VCaP (cell line): ENCODE results near the gene MBD6.

Source experiments
- H3K27ac ChIP-seq: fragments of 450-650 bp; 2 replicates; pipeline ENCODE4 v1.5.1; 2017
- TF ChIP-seq, protein P1 (sequence below): fragments of 450-650 bp; conservative IDR thresholded peaks from 2 replicates; pipeline ENCODE4 v1.5.1; 2017; ENCODE audit warnings: mild to moderate bottlenecking, moderate library complexity

The MBD6 gene

DNA sequence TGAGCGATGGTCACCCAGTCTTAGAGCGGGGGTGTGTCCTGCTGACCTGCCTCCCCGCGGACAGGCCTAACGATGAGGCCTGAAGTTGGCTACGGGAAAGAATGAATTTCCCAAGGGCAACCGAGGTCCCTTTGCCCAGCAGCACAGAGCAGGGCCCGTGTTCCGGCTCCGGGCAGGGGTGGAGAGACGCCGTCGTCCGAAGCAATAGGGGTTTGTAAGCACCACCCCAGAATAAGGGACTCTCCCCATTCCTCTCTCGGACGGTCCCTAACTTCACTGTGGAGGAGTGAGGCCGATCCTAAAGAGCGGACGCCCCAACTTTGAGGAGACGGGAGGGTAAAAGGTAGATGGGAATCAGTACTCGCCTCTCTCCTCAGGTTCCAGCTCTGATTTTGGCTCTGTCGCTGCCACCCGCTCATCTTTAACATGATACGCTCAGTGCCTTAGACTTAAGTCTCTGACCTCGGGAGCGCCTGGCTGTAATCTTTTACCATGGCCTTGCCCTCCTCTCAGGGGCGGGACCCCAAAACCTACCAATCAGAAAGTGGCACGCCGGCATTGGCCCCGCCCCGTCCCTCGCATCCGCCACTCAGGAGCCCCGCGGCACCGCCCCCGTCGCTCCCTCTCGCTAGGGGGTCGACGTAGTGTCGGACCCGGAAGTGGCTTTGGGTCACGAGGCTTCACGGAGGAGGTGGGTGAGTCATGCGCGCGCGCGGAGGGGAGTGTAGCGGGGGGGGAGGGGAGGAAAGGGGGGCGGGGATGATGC, 2.4 kb upstream of the MBD6 start, which contains the start of gene DDIT3:
DDIT3 (minus strand) TSS at position 462 of the 766 bp plus-strand sequence. CDS start 3,108 bp downstream, outside the sequence.
- peak within 1 kb of the TSS; percentile 99 for H3K27ac ChIP-seq
- TF ChIP-seq, protein P1, sequence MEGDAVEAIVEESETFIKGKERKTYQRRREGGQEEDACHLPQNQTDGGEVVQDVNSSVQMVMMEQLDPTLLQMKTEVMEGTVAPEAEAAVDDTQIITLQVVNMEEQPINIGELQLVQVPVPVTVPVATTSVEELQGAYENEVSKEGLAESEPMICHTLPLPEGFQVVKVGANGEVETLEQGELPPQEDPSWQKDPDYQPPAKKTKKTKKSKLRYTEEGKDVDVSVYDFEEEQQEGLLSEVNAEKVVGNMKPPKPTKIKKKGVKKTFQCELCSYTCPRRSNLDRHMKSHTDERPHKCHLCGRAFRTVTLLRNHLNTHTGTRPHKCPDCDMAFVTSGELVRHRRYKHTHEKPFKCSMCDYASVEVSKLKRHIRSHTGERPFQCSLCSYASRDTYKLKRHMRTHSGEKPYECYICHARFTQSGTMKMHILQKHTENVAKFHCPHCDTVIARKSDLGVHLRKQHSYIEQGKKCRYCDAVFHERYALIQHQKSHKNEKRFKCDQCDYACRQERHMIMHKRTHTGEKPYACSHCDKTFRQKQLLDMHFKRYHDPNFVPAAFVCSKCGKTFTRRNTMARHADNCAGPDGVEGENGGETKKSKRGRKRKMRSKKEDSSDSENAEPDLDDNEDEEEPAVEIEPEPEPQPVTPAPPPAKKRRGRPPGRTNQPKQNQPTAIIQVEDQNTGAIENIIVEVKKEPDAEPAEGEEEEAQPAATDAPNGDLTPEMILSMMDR, result no peak

DNA sequence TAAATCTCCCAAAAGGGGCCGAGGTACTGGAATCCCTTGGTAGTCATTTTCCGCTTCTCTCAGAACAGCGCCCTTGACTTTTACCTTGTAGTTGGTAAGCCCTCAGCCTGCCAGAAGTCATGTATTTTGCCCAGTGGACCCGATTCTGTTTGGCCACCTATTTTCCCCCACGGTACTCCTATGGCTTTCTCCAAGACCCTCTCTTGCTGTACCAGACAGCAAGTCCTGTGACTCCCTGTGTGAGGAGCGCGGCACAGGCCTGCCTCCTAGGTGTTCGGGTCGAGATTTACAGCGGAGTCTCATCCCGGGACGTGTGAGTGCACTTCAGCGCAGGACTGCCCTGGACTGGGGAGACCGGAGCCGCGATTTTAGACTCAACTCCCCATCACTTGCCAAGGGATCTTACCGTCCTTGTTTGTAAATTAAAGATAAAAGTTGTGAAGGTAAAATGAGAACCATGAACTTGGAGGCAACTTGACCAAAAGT, 1.1 kb upstream of the MBD6 start:
- TF ChIP-seq, protein P1, result no peak
- peak overlapping the region; percentile 99 for H3K27ac ChIP-seq

DNA sequence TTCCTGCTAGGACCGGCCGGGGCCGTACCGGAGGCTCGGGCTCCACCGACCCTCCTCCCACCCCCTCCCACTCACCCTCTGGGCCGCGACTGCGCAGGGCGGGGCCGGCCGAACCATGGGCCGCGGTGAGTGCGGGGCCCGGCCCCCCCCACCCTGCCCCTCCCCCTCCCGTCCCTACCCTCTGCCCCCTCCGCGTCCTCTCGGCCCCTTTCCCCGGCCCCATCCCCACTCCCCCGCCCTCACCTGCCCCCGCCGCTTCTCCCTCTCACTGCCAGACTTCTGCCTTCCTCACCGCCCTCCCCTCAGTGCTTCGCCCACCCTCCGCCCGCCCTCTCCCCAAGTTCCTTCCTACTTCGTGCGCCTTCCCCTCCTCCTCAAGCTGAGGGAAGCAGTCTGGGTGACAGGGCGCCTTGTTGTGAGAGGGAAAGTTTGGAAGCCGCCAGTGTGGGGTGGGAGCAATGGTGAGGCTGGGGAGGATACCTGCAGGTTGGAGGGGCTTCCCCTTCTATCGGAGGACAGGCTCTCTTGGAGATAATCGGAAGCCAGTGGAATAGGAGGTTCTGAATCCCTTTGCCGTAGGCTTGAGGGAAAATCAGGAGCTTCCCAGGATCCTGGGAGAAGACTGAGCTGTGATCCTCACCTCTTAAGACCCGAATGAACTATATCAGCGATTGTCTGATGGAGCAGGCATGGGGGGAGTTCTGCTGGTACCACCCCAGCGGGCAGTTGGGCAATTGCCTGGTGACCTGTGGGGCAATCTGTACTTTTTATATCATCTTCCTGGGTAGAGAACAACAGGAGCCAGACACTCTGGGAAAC, 472 bp downstream of the MBD6 start:
- peak overlapping the region; percentile 99 for H3K27ac ChIP-seq
- TF ChIP-seq, protein P1, result no peak

- TF ChIP-seq, protein P1, result no peak
- peak overlapping the region; percentile 99 for H3K27ac ChIP-seq
These were observed 1.3 kb downstream of the MBD6 start for GRCh38 chr12:57523706-57524614.

DNA sequence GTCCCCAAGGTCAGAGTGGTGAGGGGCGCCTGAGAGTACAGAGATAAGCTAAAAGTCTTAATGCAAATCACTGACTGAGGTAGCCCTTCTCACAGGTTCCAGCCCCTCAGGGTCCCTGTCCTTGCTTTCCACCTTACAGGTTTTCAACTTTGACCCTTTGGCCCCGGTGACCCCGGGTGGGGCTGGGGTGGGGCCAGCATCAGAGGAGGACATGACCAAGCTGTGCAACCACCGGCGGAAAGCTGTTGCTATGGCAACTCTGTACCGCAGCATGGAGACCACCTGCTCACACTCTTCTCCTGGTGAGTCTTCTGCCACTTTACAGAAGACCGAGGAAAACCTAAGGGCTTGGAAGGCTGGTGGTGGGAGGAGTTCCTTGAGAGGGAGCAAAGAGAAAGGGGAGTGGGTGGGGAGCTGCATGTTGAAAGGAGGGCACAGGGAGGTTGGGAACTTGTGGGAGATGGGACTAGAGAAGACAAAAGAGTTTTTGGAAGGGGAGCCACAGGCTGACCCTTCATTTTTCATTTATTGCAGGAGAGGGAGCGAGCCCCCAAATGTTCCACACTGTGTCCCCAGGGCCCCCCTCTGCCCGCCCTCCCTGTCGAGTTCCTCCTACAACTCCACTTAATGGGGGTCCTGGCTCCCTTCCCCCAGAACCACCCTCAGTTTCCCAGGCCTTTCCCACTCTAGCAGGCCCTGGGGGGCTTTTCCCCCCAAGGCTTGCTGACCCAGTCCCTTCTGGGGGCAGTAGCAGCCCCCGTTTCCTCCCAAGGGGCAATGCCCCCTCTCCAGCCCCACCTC, 2.4 kb downstream of the MBD6 start:
- TF ChIP-seq, protein P1, result no peak
- H3K27ac ChIP-seq, result peak overlapping the region; percentile 99

DNA sequence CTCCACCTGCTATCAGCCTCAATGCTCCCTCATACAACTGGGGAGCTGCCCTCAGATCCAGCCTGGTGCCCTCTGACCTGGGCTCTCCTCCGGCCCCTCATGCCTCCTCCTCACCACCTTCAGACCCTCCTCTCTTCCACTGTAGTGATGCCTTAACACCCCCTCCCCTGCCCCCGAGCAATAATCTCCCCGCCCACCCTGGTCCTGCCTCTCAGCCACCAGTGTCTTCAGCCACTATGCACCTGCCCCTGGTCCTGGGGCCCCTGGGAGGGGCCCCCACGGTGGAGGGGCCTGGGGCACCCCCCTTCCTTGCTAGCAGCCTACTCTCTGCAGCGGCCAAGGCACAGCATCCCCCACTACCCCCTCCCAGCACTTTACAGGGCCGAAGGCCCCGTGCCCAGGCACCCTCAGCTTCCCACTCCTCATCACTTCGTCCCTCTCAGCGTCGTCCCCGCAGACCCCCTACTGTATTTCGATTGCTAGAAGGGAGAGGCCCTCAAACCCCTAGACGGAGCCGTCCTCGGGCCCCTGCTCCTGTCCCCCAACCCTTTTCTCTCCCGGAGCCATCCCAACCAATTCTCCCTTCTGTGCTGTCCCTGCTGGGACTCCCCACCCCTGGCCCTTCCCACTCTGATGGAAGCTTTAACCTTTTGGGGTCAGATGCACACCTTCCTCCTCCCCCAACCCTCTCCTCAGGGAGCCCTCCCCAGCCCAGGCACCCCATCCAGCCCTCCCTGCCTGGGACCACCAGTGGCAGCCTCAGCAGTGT, 3.2 kb downstream of the MBD6 start:
- TF ChIP-seq, protein P1, result no peak
- peak overlapping the region; percentile 99 for H3K27ac ChIP-seq
